Caco-2 (cell line): ENCODE measurements around the gene EIF4E3. TPM values are rescaled to one million over a fixed set of nuclear protein-coding genes. Genes with fewer than 3 reads are reported as not detected.

Experiments used
- BruUV-seq: library from RNA; stranded (reverse); fragments of 400-500 nt; replicated peaks from 2 replicates; lab custom pipeline; 2021; lab: Mats Ljungman, UMichigan
- CTCF ChIA-PET: fragments of 300-600 bp; sonication (Branson Sonifier 250); formaldehyde crosslinking; loops from one replicate; lab custom pipeline; 2022; ENCODE audit warnings: antibody characterized with exemption; lab: Charles Lee
- POLR2A ChIA-PET: fragments of 300-600 bp; sonication (Branson Sonifier 250); formaldehyde crosslinking; loops from one replicate; lab custom pipeline; 2022; ENCODE audit warnings: antibody characterized with exemption; lab: Charles Lee
- DNase-seq, 2 experiments: peaks; one replicate each; pipeline versions ENCODE4 v3.0.0 to v3.0.0-alpha.2; 2020 to 2022
- H3K27me3 ChIP-seq: replicated peaks from 2 replicates; pipeline ENCODE4 v1.6.0; 2011; ENCODE audit warnings: low read length; ENCODE audit not compliant: control insufficient read depth, insufficient read depth
- H3K36me3 ChIP-seq: 2 replicates; pipeline ENCODE4 v1.5.1; 2011; ENCODE audit warnings: low read length; ENCODE audit not compliant: control insufficient read depth, insufficient read depth
- H3K4me1 ChIP-seq: fragments of 250-450 bp; sonication (Bioruptor Pico); 2 replicates; pipeline ENCODE4 v1.5.1; 2020; ENCODE audit warnings: mild to moderate bottlenecking
- H3K4me3 ChIP-seq: 2 replicates; pipeline ENCODE4 v1.5.1; 2011; ENCODE audit warnings: low read depth, mild to moderate bottlenecking, control low read depth, low read length
- H3K9me3 ChIP-seq: fragments of 250-450 bp; sonication (Bioruptor Pico); 2 replicates; pipeline ENCODE4 v1.5.1; 2020; ENCODE audit warnings: mild to moderate bottlenecking, moderate library complexity
- H3K27ac Mint-ChIP-seq: one replicate; pipeline ENCODE4 v1.8.0; 2022; ENCODE audit warnings: mixed read lengths; ENCODE audit not compliant: unreplicated experiment
- H3K27me3 Mint-ChIP-seq: one replicate; pipeline ENCODE4 v1.8.0; 2022; ENCODE audit warnings: mixed read lengths; ENCODE audit not compliant: insufficient read depth, unreplicated experiment
- H3K36me3 Mint-ChIP-seq: one replicate; pipeline ENCODE4 v1.8.0; 2022; ENCODE audit warnings: mild to moderate bottlenecking, mixed read lengths; ENCODE audit not compliant: insufficient read depth, unreplicated experiment
- H3K4me1 Mint-ChIP-seq: one replicate; pipeline ENCODE4 v1.8.0; 2022; ENCODE audit warnings: low read depth, mixed read lengths; ENCODE audit not compliant: unreplicated experiment
- H3K4me3 Mint-ChIP-seq: one replicate; pipeline ENCODE4 v1.8.0; 2022; ENCODE audit warnings: mild to moderate bottlenecking, moderate library complexity, mixed read lengths; ENCODE audit not compliant: unreplicated experiment
- H3K9me3 Mint-ChIP-seq: one replicate; pipeline ENCODE4 v1.8.0; 2022; ENCODE audit warnings: mixed read lengths; ENCODE audit not compliant: unreplicated experiment
- CTCF ChIP-seq, 2 experiments: fragments of 200-600 bp in 1 of 2; IDR thresholded peaks; 1 replicate in 1 of 2; 2 replicates in 1 of 2; pipeline versions ENCODE4 v1.5.1 to v1.8.0; 2011 to 2022; ENCODE audit warnings: antibody characterized with exemption in 1 of 2, control low read depth in 1 of 2, inconsistent platforms in 1 of 2, low read depth in 1 of 2, low read length in 1 of 2, mild to moderate bottlenecking in 1 of 2, moderate library complexity in 1 of 2; ENCODE audit not compliant: insufficient read depth in 1 of 2, severe bottlenecking in 1 of 2, unreplicated experiment in 1 of 2
- intact Hi-C: fragments of 100-400 bp; cut with micrococcal nuclease; formaldehyde crosslinking; loops from one replicate; pipeline ENCODE4 v1.10.0; 2022; ENCODE audit not compliant: unreplicated experiment
- total RNA-seq: library from RNA; stranded (reverse); gene quantifications from 2 replicates; pipeline ENCODE4 v1.2.3, GENCODE V29; 2022

Gene EIF4E3
- total RNA-seq, 1 experiment from 2014 or later: 1.7 TPM

- no TSS peak for BruUV-seq
- Histone ChIP-seq H3K4me3 (no peak overlapping the region), H3K4me1 (no peaks in the 10 kb centered on the region), H3K27me3 (no peaks in the 10 kb centered on the region), H3K9me3 (no peaks in the 10 kb centered on the region), H3K36me3 (no peaks in the 10 kb centered on the region)
- POLR2A ChIA-PET: no interaction called here
- Mint-ChIP-seq H3K9me3 (no peaks in the 10 kb centered on the region), H3K4me1 (no peaks in the 10 kb centered on the region), H3K27me3 (peaks cover 3% of the 10 kb centered on the region), H3K36me3 (no peaks in the 10 kb centered on the region), H3K4me3 (no peak overlapping the region), H3K27ac (no peak overlapping the region)
- no peak for DNase-seq
- CTCF ChIA-PET: no interaction called here
- intact Hi-C loops: no loop called here
- TF ChIP-seq CTCF (IDR thresholded peaks at IDR 0.05; ENCODE audit: insufficient read depth in 1 of 2, low read depth in 1 of 2, low read length in 1 of 2, severe bottlenecking in 1 of 2, unreplicated experiment in 1 of 2): no peak
Observed at GRCh38 chr3:71676931-71677330, 48.3 kb downstream of the EIF4E3 start.

- no peak for DNase-seq
- H3K27me3 ChIP-seq: no peaks in the 10 kb centered on the region
- Mint-ChIP-seq H3K4me3 (no peak overlapping the region), H3K36me3 (no peaks in the 10 kb centered on the region), H3K9me3 (no peaks in the 10 kb centered on the region), H3K4me1 (no peaks in the 10 kb centered on the region), H3K27ac (no peak overlapping the region), H3K27me3 (peaks cover 3% of the 10 kb centered on the region)
- no peaks in the 10 kb centered on the region for H3K36me3 ChIP-seq
- no peak for TF ChIP-seq CTCF (IDR thresholded peaks at IDR 0.05; ENCODE audit: insufficient read depth in 1 of 2, low read depth in 1 of 2, low read length in 1 of 2, severe bottlenecking in 1 of 2, unreplicated experiment in 1 of 2)
- no peaks in the 10 kb centered on the region for H3K4me1 ChIP-seq
- CTCF ChIA-PET: no interaction called here
- POLR2A ChIA-PET: no interaction called here
- BruUV-seq: no TSS peak
- no peaks in the 10 kb centered on the region for H3K9me3 ChIP-seq
- intact Hi-C loops: no loop called here
- no peak overlapping the region for H3K4me3 ChIP-seq
Observed at GRCh38 chr3:71673486-71673885, 51.7 kb downstream of the EIF4E3 start.

- no peaks in the 10 kb centered on the region for H3K9me3 ChIP-seq
- intact Hi-C loops: no loop called here
- Mint-ChIP-seq H3K27me3 (peaks cover 3% of the 10 kb centered on the region), H3K4me1 (no peaks in the 10 kb centered on the region), H3K4me3 (no peak overlapping the region), H3K9me3 (no peaks in the 10 kb centered on the region), H3K27ac (no peak overlapping the region), H3K36me3 (no peaks in the 10 kb centered on the region)
- no peak for TF ChIP-seq CTCF (IDR thresholded peaks at IDR 0.05; ENCODE audit: insufficient read depth in 1 of 2, low read depth in 1 of 2, low read length in 1 of 2, severe bottlenecking in 1 of 2, unreplicated experiment in 1 of 2)
- H3K4me1 ChIP-seq: no peaks in the 10 kb centered on the region
- no peaks in the 10 kb centered on the region for H3K36me3 ChIP-seq
- no peak for DNase-seq
- BruUV-seq: no TSS peak
- H3K27me3 ChIP-seq: no peaks in the 10 kb centered on the region
- H3K4me3 ChIP-seq: no peak overlapping the region
- CTCF ChIA-PET: no interaction called here
- POLR2A ChIA-PET: no interaction called here
Observed at GRCh38 chr3:71672807-71673206, 52.4 kb downstream of the EIF4E3 start.
